Measurements from ENCODE around the gene RHBDD1. TPM values are rescaled to one million over a fixed set of nuclear protein-coding genes. Genes with fewer than 3 reads are reported as not detected.

Gene RHBDD1
- polyA plus RNA-seq, 3 donors: 8.1 to 19.5 (median 15.5) TPM

GRCh38 chr2:227007940-227008339 is 172.1 kb downstream of the RHBDD1 start:
- no peak overlapping the region for H3K4me3 Mint-ChIP-seq
- no peak for TF ChIP-seq CTCF (IDR thresholded peaks at IDR 0.05)
- Histone ChIP-seq H3K9me3 (replicated peaks in 1 of 2; ENCODE audit: control insufficient read depth in 1 of 2, insufficient read depth in 1 of 2, low read length in 2 of 2) (no peaks in the 10 kb centered on the region), H3K27me3 (ENCODE audit: control insufficient read depth in 2 of 2, insufficient read depth in 2 of 2, low read length in 2 of 2) (no peaks in the 10 kb centered on the region), H3K79me2 (ENCODE audit: insufficient read depth, low read length) (no peaks in the 10 kb centered on the region), H3K36me3 (replicated peaks in 1 of 2; ENCODE audit: control insufficient read depth in 1 of 2, insufficient read depth in 2 of 2, low read length in 2 of 2) (no peaks in the 10 kb centered on the region), H2AFZ (ENCODE audit: insufficient read depth, low read depth, low read length, poor library complexity, severe bottlenecking) (no peak overlapping the region), H3K4me2 (replicated peaks; ENCODE audit: extremely low read depth, low read length, poor library complexity, severe bottlenecking) (no peak overlapping the region), H3K27ac (ENCODE audit: low read depth in 1 of 2, low read length in 2 of 2) (no peak overlapping the region), H3K4me1 (ENCODE audit: control insufficient read depth in 1 of 2, insufficient read depth in 2 of 2, low read length in 2 of 2) (no peaks in the 10 kb centered on the region), H3K4me3 (replicated peaks in 1 of 3; ENCODE audit: low read depth in 2 of 3, low read length in 3 of 3) (no peak overlapping the region), H4K20me1 (ENCODE audit: insufficient read depth, low read length) (no peaks in the 10 kb centered on the region), H3K9ac (ENCODE audit: insufficient read depth, low read length, poor library complexity, severe bottlenecking) (no peak overlapping the region)
- no peak for DNase-seq
- intact Hi-C loops (cut with micrococcal nuclease): no loop called here
- H3K27me3 Mint-ChIP-seq (ENCODE audit: low read depth in 3 of 3): peaks cover 4 to 7% (median 6%) of the 10 kb centered on the region in 3 donors
- no peaks in the 10 kb centered on the region for H3K36me3 Mint-ChIP-seq
- no peaks in the 10 kb centered on the region for H3K4me1 Mint-ChIP-seq
- H3K9me3 Mint-ChIP-seq: peaks cover 0 to 6% (median 0%) of the 10 kb centered on the region in 7 donors
- 97% methylated on average over 17 of the region's 17 CpGs for WGBS (ENCODE audit: insufficient coverage)
- no peak overlapping the region for H3K27ac Mint-ChIP-seq

- H3K27ac ChIP-seq (ENCODE audit: low read depth in 1 of 2, low read length in 2 of 2): no peak overlapping the region
- intact Hi-C loops (cut with micrococcal nuclease): no loop called here
- no peaks in the 10 kb centered on the region for H3K79me2 ChIP-seq (ENCODE audit: insufficient read depth, low read length)
- no peaks in the 10 kb centered on the region for H4K20me1 ChIP-seq (ENCODE audit: insufficient read depth, low read length)
- no peaks in the 10 kb centered on the region for H3K27me3 ChIP-seq (ENCODE audit: control insufficient read depth in 2 of 2, insufficient read depth in 2 of 2, low read length in 2 of 2)
- H3K36me3 ChIP-seq (replicated peaks in 1 of 2; ENCODE audit: control insufficient read depth in 1 of 2, insufficient read depth in 2 of 2, low read length in 2 of 2): no peaks in the 10 kb centered on the region
- H3K4me2 ChIP-seq (replicated peaks; ENCODE audit: extremely low read depth, low read length, poor library complexity, severe bottlenecking): no peak overlapping the region
- H3K9me3 ChIP-seq (replicated peaks in 1 of 2; ENCODE audit: control insufficient read depth in 1 of 2, insufficient read depth in 1 of 2, low read length in 2 of 2): no peaks in the 10 kb centered on the region
- Mint-ChIP-seq H3K36me3 (no peaks in the 10 kb centered on the region), H3K4me3 (no peak overlapping the region), H3K27ac (no peak overlapping the region), H3K27me3 (ENCODE audit: low read depth in 3 of 3) (peaks cover 6 to 8% (median 7%) of the 10 kb centered on the region in 3 donors), H3K4me1 (no peaks in the 10 kb centered on the region), H3K9me3 (peaks cover 0 to 6% (median 0%) of the 10 kb centered on the region in 7 donors)
- no peak for TF ChIP-seq CTCF (IDR thresholded peaks at IDR 0.05)
- H3K9ac ChIP-seq (ENCODE audit: insufficient read depth, low read length, poor library complexity, severe bottlenecking): no peak overlapping the region
- no peak overlapping the region for H3K4me3 ChIP-seq (replicated peaks in 1 of 3; ENCODE audit: low read depth in 2 of 3, low read length in 3 of 3)
- 83% methylated on average over 2 of the region's 3 CpGs for WGBS (ENCODE audit: insufficient coverage)
- no peaks in the 10 kb centered on the region for H3K4me1 ChIP-seq (ENCODE audit: control insufficient read depth in 1 of 2, insufficient read depth in 2 of 2, low read length in 2 of 2)
- no peak overlapping the region for H2AFZ ChIP-seq (ENCODE audit: insufficient read depth, low read depth, low read length, poor library complexity, severe bottlenecking)
- no peak for DNase-seq
Measured at GRCh38 chr2:227010433-227010832, 174.6 kb downstream of the RHBDD1 start.

Data from CD14-positive monocyte (primary cell).